NOMO-1 treated with DMSO at 0.1 percent for 48 hours (cell line): ENCODE data around the gene POU2F1.
A peak's percentile ranks its signal among the peaks of the same experiment; 100 is the strongest.

Source experiments
- DNase-seq: peaks from one replicate; lab custom pipeline; 2025; ENCODE audit not compliant: unreplicated experiment; lab: John Stamatoyannopoulos, UW

Gene POU2F1

DNA sequence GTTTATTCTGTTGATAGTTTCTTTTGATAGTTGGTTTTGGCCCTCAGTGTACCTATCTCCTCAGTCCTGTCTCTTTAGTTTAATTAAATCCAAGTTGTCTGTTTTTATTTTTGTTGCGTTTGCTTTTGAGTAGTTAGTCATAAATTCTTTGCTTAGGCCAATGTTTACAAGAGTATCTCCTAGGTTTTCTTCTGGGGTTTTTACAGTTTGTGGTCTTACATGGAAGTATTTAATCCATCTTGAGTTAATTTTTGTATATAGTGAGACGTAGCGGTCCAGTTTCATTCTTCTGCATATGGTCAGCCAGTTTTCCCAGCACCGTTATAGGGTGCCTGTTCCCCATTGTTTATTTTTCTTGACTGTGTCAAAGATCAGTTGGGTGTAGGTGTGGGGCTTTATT is 139.4 kb downstream of the POU2F1 start:
- DNase-seq: no peak

GRCh38 chr1:167362638-167363037 is 142.0 kb downstream of the POU2F1 start:
- DNase-seq: no peak

GRCh38 chr1:167364826-167365225 is 144.1 kb downstream of the POU2F1 start:
- DNase-seq: no peak

DNA sequence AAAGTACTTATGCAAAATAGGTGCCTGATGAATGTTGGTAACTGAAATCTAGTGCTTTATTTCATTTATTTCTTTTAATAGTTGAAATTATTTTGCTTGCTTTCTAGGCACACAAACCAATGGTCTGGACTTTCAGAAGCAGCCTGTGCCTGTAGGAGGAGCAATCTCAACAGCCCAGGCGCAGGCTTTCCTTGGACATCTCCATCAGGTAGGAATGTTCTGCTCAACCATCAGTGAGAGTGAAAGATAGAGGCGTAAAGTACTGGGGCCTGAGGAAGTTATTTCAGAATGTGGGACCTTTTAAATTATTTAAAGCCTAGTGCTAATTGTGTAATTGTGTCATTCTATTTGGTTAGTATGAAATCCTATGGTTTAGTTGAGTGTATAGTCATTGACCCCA is 144.7 kb downstream of the POU2F1 start:
- no peak for DNase-seq

DNA sequence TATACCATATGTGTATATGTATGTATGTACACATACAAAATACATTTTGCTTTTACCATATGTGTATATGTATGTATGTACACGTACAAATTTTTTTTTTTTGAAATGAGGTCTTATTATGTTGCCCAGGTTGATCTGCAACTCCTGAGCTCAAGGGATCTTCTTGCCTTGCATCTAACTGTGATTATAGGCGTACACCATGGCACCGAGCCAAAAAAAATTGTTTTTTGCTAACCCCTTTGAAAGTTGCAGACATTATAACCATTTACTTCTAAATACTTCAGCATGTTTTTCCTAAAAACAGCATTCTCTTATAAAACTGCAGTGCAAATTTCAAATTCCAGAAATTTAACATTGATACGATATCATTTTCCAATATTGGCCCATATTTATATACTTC is 147.0 kb downstream of the POU2F1 start:
- no peak for DNase-seq

- no peak for DNase-seq
These were observed 148.5 kb downstream of the POU2F1 start for GRCh38 chr1:167369175-167369574.

DNA sequence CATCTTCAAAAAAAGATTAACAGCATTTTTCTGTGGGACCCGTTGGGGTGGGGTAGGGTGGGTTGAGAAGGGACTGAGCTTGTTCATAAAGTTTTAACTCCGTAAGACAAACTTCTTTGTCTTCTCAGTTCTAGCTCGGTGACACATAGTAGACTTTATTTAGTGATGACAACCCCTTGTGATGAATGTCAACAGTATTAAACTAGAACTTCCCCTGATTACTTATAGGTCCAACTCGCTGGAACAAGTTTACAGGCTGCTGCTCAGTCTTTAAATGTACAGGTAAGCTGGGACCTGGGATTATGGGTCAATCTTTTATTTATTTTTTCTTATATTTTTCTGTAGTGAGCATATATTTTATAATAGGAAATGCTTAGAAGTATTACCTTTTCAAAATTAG is 149.2 kb downstream of the POU2F1 start:
- DNase-seq: no peak

DNA sequence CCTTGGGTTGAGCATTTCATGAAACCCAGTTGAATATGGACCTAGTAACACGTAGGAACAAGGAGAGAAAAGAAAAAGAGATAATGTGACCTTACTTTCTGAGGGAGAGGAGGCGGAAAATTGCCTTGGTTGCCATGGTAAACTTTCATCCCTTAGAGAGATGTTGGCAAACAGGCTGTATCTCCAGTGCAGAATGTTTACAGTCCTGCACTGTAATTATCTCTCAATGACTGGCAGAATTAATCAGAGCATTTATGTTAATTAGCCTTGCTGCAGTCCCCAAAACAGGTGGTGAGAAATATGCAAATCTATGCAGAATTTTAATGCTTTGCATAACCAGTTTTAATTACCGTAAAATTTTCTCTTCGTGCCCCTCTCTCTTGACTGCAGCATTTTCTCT is 150.3 kb downstream of the POU2F1 start:
- no peak for DNase-seq

DNA sequence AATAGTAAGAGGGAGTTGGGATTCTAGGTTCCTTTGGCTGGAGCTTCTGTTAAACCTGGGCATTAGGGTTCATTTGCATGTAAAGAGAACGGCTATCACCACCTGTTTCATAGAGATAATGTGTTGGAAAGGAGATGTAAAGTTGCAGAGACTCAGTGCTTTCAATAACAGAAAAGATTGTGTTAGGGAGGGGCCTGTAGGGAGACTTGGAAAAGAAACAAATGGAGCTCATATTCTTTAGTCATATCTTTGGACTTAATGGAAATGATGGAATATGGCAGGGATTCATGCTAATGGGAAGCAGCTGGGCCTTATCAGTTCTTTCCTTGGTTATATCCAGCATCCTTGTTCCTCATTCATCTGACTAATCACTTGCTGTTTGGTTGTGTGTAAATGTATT is 152.7 kb downstream of the POU2F1 start:
- DNase-seq: no peak

- DNase-seq: no peak
These were observed 153.3 kb downstream of the POU2F1 start for GRCh38 chr1:167373986-167374385.

- DNase-seq: no peak
These were observed 155.3 kb downstream of the POU2F1 start for GRCh38 chr1:167375949-167376348.

DNA sequence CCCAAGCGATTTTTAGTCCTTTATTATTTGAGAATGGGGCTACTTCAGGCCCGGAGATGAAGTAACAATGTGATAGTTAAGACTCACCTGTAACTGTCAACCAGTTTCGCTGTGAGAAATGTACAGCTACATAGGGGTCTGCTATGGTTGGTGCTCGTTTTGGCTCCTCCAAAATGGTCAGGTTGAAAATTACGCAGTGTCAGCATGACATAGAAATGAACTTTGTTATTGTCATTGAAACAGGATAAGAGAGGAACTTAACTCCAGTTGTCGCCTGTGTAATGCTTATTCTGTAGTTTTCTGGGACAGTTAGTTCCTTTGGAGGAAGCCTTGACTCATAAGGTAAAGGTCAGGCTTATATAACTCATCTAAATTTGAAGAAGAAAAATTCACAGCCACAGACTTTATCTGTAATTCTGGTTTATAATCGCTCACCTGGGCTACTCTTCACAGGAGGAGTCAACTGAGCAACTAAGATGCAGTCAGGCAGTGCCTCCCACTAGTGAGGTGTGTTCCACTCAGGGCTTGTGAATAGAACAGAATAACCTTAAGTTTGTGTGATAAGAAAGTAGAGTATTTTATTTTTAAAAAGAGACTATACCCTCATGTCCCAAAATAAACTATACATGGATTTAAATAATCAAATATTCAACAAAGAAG is 166.7 kb downstream of the POU2F1 start:
- DNase-seq: no peak

DNA sequence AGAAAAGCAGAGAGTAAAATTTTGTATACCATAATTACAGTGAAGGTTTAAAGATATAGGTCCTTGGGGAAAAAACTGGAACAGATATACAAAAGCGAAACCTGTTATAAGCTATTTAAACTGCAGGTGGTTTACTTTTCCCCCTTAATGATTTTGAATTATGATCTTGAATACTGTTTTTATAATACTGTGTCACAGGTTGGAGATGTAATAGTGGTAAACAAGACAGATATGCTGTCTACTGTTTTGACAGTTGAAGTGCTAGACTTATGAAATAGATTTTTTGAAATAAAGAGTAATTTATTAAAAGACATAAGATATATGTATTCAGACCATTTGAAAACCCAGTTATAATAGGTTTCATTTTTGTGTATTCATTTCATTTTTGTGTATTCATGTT is 168.3 kb downstream of the POU2F1 start:
- no peak for DNase-seq

- no peak for DNase-seq
These were observed 171.6 kb downstream of the POU2F1 start for GRCh38 chr1:167392200-167392696.

DNA sequence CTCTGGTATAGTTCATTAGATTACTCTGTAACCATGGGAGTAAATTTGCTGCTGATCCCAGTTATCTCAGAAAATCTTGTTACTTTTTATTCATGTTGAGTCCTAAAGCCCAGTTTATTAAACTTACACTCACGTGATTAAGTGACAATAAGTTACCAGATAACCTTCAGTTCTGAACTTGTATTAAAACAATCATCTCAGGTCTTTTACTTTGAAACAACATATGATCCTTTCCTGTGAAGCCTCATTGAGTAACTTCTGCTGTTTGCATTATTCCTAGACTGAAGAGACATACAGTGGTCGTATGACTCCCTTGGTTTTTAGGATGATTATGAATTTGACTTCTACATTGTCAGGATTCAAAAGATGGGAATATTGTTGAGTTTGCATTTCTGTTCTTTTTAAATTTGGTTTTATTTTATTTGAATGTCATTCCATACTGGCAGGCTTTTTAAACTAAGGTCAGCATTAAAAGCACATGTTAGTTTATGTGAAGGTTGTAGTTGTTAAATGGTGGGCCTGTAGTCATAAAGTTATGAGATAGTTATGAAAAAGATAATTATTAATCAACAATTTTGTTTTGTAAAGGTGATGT is 179.8 kb downstream of the POU2F1 start:
- DNase-seq: no peak

DNA sequence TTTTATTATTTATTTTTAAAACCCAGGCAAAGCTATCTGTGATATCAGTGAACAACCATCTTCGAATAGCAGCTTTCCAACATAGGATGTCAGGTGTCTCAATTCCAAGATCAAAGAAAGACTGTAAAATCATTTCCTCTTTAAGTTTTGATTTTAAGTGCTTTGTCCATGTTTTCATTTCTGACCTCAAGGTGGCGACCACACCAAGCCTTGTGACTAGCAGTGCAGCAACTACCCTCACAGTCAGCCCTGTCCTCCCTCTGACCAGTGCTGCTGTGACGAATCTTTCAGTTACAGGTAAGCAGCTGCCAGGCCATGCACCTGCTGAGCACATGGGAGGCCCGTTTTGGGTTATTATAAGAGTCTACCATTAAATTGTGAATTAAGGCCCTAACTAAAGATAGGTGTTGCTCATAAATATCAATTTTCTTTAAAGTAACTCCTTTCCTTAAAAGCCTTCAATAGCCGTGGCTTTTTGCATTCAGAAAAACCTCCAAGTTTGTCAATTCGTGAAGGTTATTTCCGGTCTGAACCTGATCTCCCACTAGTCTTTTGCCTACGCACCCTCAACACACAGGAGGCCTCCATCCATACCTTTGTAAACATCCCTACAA is 180.7 kb downstream of the POU2F1 start:
- DNase-seq: peak; percentile 44

DNA sequence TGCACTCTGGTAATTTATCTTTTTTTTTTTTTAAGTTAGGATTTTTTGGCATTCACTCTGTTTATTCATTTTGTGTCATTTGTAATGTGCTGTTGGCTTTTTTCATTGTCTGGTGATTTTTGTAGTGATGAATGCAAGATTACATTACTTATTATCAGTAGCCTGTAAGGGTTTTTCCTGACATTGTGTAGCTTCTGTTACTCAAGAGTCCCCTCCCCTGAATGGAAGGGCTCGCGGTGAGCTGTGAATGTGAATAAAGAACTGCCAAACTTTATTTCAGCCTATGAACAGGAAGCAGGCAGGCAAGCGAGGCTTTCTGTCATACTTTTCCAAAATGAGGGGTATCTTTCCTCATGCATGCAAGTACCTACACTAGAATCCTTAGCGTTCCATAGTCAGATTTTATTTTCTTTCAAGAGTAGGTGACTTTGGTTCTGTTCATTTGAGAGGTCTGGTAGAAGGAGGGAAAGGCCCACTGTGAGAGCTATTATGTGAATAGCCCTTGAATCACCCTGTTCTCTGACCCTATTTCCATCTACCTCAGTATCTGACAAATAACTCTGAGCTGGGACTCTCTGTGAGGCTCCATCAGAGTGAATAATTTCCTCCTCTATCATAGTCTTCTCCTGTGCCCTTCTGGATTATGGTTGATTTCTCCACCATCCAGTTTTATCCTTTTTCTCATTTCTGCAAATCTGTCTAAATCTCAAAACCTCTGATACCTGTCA is 183.6 kb downstream of the POU2F1 start:
- no peak for DNase-seq

DNA sequence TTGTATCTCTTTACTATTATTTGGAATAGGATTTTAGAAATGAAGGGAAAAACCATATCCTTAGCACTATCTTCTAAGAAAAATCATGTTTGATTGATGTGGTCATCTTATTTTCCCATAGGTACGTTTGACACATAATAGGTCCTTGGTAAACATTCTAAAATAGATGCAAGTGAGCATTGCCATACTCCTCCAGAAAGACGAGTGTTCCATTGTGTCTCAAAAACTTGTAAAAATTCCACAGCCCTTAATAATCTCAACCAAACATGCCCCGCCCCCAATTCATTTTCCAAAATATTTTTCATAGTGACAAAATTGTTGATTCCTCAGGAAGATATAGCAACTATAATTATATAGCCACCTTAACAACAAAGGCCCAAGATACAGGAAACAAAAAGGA is 184.2 kb downstream of the POU2F1 start:
- no peak for DNase-seq

- DNase-seq: no peak
These were observed 187.7 kb downstream of the POU2F1 start for GRCh38 chr1:167408355-167408754.

GRCh38 chr1:167409183-167409582 is 188.5 kb downstream of the POU2F1 start:
- DNase-seq: no peak

DNA sequence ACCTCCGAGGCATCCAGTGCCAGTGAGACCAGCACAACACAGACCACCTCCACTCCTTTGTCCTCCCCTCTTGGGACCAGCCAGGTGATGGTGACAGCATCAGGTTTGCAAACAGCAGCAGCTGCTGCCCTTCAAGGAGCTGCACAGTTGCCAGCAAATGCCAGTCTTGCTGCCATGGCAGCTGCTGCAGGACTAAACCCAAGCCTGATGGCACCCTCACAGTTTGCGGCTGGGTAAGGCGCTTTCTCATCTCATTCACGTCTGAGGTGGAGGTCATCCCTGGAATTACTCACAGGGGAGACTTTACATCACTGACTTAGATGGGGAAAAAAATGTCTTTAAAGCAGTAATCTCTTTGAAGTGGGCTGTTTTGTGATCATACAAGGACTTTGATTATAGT is 191.4 kb downstream of the POU2F1 start:
- no peak for DNase-seq

GRCh38 chr1:167412920-167413319 is 192.2 kb downstream of the POU2F1 start:
- DNase-seq: no peak
